T-helper 2 cell treated with Interferon-gamma antibody and Interleukin-4, amounts not matched to agents 100 ng/mL and 5 ng/mL, for 36 hours (primary cell): ENCODE data around the gene KCNIP1. TPM values are rescaled to one million over a fixed set of nuclear protein-coding genes. Genes with fewer than 3 reads are reported as not detected.

Experiments used
- intact Hi-C: fragments of 100-400 bp; cut with micrococcal nuclease; formaldehyde crosslinking; loops from one replicate; pipeline ENCODE4 v1.15.1; 2023
- total RNA-seq: library from RNA; stranded (reverse); gene quantifications from 2 replicates; pipeline ENCODE4 v1.2.3, GENCODE V29; 2022

Gene KCNIP1
- total RNA-seq, 1 donor from 2014 or later, result not detected

GRCh38 chr5:170508036-170508435, 4.2 kb downstream of the KCNIP1 start:
- intact Hi-C loops, result no loop called here

- intact Hi-C loops, result no loop called here
Observed at GRCh38 chr5:170508660-170509347, 5.0 kb downstream of the KCNIP1 start.

DNA sequence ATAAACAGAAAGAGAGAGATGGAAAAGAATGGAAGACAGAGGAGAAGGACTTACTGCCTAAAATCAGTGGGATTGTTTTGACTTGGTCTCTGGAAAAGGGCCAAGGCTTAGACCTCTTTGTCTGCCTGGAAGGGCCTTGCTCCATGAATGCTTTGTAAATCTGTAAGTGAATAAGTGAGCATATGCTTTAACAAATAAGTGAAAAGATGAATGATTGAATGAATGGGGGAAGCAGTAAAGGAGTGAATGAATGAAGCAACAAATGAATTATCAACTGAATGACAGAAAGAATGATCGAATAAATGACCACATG, 5.5 kb downstream of the KCNIP1 start:
- intact Hi-C loops, result no loop called here

DNA sequence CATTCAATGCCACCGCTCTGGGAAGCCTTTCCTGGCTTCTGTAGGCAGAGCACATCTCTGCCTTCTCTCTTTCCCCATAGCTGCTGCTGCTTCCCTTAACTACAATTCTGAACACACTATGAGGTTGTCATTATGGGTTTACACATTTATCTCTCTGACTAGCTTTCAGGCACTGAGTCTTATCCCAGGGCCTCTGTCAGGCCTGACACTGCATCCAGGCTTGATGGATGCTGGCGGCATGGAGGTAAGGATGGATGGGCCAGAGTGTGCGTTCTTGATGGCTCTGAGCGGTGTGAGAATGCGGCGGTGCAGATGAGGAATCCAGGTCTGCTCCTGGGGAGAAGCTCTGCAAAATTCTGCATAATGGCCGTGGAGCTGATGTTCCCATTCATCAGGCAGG, 6.3 kb downstream of the KCNIP1 start:
- intact Hi-C loops, result no loop called here

DNA sequence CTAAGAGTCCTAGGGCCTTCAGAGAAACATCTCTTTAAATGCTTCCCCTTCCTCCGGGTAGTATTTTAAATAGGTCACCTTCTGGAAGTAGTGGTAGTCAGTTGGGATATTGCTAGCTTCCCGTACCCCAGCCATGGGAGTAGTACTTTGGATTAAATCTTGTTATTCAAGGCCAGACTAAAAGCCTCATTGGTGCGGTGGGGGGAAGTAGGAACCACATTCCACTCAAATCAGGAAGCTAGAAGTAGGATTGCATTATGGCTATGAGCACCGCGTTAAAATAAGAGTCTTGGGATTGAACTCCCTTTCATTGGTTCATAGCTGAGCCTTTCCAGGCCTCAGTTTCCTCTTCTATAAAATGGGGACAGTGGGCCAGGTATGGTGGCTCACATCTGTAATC, 6.7 kb downstream of the KCNIP1 start:
- intact Hi-C loops, result no loop called here

DNA sequence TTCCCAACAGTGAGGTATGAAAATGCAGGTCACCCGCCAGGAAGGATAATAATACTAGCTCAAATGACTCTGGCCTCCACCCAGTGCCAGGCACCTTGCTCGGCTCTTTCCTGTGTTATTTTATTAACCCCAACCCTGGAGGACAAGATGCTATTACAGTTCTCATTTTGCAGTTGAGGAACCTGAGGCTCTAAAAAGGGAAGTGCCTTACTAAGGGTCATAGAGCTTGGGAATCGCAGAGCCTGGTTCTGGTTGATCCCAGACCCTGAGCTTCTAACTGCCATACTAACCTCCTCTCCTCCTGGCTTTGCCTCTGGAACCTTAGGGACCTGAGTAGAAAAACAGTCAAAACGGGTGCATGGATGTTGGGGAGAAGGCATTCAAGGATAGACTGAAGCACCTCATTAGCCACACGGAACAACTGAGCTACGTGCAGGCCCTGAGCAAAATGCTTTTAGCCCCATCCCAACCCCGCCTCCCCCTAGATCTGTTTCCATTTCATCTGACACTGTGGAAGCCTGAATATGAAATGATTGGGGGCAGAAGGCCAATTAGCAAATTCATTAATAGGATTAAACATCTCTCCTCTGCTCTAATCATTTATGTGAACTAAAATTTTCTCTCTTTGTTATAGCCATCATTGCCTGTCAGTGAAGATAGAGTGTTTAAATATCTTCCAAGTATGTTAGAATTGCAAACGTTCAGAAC, 7.9 kb downstream of the KCNIP1 start:
- intact Hi-C loops, result no loop called here

DNA sequence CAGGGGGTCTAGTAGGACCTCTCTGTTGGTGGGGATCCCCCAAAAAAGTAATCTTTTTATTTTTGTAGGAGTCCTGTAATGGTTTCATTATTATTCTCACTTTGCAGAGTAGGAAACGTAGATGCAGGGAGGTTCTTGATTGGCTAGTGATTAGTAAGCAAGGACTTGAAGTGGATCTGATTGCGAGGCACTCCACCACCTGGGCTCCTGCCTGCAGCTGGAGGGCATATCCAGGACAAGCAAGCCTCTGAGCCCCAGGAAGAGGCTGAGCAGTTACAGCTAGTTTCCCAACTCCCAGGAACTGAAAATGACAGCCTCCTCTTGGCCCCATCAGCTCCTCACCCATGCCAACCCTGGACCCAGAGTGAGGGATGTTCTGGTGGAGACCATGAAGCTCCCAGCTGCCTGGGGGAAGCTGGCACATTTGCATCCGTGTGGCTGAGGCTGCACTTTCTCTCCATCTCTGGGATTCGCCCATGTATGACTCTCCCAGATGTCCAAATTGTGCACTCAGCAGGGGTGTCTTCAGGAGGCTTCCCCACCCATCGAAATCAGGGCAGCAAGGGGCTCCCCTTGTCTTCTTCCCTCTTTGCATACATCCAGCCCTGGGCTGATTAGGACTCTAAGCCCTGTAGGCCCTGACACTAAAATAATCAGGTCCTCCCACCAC, 10.2 kb downstream of the KCNIP1 start:
- intact Hi-C loops, result no loop called here

- intact Hi-C loops, result no loop called here
Observed at GRCh38 chr5:170517411-170517810, 13.6 kb downstream of the KCNIP1 start.

DNA sequence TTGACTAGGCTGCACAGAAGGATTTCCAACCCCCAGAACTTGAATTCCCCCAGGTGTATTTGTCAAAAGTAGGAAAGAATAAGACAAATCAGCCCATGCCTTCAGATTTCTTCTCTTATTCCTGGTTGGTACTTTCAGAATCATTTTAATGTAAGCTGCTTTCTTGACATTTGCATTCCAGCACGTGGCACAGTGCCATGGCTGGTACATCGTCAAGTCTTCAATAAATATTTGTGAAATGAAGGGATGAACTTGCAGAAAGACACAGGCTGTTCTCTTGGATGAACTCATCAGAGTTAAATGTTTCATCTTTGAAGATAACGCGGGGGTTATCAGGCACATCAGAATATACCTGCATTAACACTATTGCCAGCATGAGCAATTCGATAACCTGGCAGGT, 14.5 kb downstream of the KCNIP1 start:
- intact Hi-C loops, result no loop called here

- intact Hi-C loops, result no loop called here
Observed at GRCh38 chr5:170519549-170519948, 15.7 kb downstream of the KCNIP1 start.

- intact Hi-C loops, result no loop called here
Observed at GRCh38 chr5:170520372-170520771, 16.6 kb downstream of the KCNIP1 start.

- intact Hi-C loops, result no loop called here
Observed at GRCh38 chr5:170522211-170523141, 18.7 kb downstream of the KCNIP1 start.

DNA sequence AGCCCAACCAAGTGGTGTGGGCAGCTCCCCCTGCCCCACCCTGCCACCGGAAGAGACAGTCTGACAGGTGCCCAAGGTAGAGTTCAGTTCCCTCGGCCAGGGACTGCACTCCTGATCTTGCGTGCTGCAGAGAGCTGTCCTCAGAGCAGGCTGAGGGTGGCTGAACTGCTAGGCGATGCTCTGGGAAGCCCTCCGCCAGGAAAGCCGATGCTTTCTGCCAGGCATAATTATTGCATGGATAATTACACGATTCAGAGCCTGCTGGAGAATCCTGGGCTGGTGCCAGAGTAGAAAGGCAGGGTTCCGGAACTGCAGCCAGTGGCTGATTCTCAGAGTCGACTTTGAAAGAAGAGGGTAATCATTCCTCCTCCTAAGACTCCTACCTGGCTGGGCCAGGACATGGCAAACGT, 19.3 kb downstream of the KCNIP1 start:
- intact Hi-C loops, result no loop called here

GRCh38 chr5:170523830-170524229, 20.0 kb downstream of the KCNIP1 start:
- intact Hi-C loops, result no loop called here

DNA sequence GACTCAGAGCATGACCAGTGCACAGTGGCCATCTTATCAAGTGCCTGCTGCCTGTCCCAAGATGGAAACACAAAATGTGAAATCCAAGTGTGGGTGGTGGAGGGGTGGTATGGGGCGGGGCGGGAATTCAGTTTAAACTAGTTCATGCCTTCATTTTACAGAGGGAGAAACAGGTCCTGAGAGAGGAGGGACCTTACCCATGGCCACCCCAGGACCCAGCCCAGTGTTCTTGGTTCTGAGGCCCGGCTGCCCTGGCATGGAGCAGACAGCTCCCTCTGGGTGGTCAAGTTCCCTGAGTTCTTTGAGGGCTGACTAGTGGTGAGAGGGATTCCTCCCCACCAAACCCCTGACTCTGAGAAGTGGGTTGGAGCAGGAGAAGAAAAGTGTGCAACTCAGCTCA, 20.8 kb downstream of the KCNIP1 start:
- intact Hi-C loops, result no loop called here

DNA sequence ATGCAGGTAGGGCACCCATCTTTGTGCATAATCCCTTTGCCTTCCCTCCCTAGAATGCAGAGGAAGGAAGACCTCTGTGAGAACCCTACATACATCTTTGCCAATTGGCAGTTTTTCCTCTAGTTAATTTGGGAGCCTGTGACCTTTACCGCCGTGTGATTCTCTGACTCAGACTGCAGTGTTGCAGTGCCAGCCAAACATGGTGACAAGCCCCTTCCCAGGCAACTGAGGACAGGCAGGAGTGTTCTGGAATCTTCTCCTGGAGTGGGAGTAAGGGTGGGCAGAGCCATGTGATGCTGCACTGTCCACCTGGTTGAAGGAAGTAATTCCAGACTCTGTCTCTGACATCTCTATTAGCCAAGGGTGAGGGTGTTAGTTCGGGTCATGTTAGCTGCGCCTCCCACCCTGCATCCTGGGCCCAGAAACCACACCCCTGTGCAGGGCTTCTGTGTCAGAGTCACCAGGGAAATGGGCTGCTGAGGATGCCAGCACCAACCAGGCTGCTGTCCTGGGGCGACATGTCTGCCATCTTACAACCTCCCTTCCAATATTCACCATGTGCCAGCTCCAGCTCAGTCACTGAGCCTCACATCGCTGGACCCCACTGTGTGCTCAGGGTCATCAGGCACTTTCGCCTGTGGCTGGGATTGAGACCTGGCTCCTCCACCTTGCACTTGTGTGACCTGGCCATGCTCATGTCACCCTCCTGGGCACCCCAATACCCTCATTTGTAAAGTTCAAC, 21.8 kb downstream of the KCNIP1 start:
- intact Hi-C loops, result no loop called here

- intact Hi-C loops, result no loop called here
Observed at GRCh38 chr5:170527991-170528390, 24.2 kb downstream of the KCNIP1 start.

DNA sequence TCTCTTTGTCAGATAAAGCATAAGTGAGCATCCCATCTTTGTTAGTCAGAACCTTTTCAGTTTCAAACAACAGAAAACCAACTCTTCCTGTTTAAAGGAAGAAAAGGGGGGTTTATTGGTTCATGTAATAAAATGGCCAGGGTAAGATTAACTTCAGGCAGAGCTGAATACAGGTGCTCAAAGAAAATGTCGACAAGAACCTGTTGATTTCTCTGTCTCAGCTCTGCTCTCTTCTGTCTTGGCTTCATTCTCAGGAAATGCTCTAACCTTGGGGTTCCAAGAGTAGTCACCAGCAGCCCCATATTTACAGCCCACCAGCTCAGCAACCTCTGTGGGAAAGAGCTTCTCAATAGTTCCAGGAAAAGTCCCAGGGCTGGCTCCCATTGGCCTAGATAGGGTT, 25.2 kb downstream of the KCNIP1 start:
- intact Hi-C loops, result no loop called here

GRCh38 chr5:170532935-170533334, 29.1 kb downstream of the KCNIP1 start:
- intact Hi-C loops, result no loop called here

- intact Hi-C loops, result no loop called here
Observed at GRCh38 chr5:170533383-170533782, 29.6 kb downstream of the KCNIP1 start.

DNA sequence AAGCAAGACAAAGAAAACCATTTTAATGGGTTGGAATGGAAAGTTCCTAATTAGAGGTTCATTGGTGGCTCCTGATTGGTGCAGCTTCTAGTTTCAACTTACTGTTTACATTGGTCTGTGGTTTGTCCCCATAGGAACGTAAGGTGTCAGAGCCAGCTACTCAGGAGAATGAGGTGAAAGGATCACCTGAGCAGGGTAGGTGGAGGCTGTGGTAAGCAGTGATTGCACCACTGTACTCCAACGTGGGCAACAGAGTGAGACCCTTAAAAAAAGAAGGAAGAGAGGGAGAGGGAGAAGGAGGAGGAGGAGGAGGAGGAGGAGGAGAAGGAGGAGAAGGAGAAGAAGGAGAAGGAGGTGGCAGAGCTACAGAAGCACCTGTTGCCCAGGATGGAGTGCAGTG, 30.4 kb downstream of the KCNIP1 start:
- intact Hi-C loops, result no loop called here
